ENCODE results near the gene SH3BGRL. TPM values are rescaled to one million over a fixed set of nuclear protein-coding genes. Genes with fewer than 3 reads are reported as not detected.
"Not testable (repeated sequence)": the region's sequence is repeated elsewhere in the genome, so short reads cannot be mapped to it uniquely, and the experiment has no call there.

SH3BGRL gene
- total RNA-seq, 1 donor from 2014 or later = 73.3 TPM

- DNase-seq = no peak
Observed at GRCh38 chrX:81259714-81260395, 58.0 kb downstream of the SH3BGRL start.

DNA sequence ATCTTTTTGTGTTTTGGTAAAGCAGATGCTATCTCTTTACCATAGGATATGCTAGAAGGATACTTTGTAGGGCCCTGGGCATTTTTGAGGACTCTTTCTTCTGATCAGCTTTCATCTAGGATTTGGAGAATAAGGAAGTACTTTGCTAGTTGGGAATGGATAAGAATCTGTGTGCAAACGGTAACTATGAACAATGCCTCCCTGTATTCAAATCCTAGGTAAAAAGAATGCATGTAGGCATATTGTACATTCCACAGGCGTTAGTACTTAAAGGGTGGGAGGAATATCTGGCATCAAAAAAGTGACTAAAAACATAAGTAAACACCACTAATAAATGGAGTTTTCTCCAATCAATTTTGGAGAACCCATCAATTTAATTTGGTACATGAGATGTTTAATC, 59.7 kb downstream of the SH3BGRL start:
- DNase-seq = no peak

DNA sequence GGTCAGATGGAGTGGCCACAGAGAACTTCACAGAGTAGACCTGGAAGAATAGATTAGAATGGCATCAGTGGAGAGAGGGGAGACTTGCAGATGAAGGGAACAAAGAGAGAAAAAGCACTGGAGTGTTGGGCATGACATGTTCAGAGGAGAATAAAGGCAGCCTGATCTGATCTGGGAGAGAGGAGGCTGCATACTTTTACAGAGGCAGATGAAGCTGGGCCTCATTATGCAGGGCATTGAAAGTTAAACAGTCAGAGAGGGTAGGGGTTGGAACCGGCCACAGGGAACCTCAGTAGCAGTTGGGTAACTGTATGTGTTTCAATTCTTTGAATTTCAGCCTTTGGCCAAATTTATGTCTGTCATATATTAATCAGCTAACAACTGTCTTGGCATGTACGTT, 61.2 kb downstream of the SH3BGRL start:
- DNase-seq = no peak

- no peak for DNase-seq
Observed at GRCh38 chrX:81278616-81279015, 76.7 kb downstream of the SH3BGRL start.

GRCh38 chrX:81280148-81280547, 78.2 kb downstream of the SH3BGRL start:
- DNase-seq = no peak

- no peak for DNase-seq
Observed at GRCh38 chrX:81286075-81286474, 84.2 kb downstream of the SH3BGRL start.

DNA sequence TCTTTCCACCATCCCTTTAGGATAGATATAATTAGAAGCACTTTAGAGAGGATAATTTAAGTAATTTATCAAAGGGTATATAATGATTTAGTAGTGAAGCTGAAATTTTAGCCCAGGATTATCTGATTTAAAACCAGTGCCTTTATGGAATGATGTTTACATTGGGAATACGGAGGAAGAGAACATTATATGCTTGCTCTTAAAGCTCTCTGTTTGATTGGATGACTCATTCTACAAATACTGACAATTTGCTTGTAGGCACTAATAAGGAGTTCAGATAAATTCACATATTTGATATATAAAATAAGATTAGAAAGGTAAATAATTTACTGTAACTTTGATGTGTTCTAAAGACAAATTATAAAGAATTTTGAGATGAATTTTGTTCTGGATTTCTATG, 84.7 kb downstream of the SH3BGRL start:
- no peak for DNase-seq

DNA sequence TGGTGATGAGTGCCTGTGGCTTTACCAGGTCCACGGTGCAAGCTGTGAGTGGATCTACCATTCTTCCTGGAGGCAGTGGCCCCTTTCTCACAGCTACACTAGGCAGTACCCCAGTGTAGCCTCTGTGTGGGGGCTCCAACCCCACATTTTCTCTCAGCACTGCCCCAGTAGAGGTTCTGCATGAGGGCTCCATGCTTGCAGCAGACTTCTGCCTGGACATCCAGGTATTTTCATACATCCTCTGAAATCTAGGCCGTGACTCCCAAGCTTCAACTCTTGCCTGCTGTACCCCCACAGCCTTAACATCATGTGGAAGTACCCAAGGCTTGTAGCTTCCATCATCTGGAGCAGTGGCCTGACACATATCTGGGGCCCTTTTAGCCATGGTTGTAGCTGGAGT, 90.1 kb downstream of the SH3BGRL start:
- no peak for DNase-seq

DNA sequence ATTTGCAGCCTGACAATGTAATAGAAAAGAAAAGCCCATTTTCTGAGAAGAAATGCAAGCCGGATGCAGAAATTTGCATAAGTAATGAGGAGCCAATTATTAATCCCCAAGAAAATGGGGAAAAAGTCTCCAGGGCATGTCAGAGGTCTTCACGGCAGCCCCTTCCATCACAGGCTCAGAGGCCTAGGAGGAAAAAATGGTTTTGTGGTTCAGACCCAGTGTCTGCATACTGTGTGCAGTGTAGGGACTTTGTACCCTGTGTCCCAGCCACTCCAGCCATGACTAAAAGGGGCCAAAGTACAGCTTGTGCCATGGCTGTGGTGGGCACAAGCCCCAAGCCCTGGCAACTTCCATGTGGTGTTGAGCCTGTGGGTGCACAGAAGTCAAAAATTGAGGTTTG, 92.2 kb downstream of the SH3BGRL start:
- DNase-seq = no peak

DNA sequence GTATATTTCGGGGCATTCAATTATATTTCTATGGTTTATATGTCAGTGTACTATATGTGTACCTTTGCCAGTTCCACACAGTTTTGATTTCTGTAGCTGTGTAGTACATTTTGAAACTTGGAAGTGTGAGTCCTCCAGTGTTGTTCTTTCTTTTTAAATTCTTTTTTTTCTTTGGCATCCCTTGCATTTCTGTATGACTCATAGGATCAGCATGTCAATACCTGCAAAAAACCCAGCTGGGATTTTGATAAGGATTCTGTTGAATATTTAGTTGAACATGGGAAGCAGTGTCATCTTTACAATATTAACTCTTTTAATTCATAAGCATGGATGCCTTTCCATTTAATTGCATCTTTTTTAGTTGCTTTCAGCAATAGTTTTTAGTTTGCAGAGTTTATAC, 100.0 kb downstream of the SH3BGRL start:
- no peak for DNase-seq

DNA sequence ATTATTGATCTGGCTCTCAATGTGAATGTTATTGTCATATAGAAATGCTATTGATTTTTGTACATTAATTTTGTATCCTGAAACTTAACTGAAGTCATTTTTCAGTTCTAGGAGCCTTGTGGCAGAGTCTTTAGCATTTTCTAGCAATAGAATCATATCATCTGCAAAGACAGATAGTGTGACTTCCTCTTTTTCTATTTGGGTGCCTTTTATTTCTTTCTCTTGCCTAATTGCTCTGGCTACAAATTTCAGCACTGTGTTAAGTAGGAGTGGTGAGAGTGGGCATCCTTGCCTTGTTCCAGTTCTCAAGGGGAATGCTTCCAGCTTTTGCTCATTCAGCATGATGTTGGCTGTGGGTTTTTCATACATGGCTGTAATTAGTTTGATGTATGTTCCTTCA, 102.7 kb downstream of the SH3BGRL start:
- DNase-seq = no peak

DNA sequence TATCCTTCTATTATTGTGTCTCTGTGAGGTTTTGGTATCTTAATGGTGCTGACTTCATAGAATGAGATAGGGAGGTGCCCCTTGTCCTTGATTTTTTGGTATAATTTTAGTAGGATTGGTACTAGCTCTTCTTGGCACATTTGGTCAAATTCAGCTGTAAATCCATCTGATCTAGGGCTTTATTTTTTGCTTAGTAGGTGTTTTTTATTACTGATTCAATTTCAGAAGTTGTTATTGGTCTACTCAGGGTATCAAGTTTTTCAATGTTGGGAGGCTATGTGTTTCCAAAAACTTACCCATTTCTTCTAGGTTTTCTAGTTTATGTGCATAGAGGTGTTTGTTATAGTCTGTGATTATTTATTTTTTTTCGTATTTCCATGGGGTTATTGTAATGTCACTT, 103.3 kb downstream of the SH3BGRL start:
- no peak for DNase-seq

DNA sequence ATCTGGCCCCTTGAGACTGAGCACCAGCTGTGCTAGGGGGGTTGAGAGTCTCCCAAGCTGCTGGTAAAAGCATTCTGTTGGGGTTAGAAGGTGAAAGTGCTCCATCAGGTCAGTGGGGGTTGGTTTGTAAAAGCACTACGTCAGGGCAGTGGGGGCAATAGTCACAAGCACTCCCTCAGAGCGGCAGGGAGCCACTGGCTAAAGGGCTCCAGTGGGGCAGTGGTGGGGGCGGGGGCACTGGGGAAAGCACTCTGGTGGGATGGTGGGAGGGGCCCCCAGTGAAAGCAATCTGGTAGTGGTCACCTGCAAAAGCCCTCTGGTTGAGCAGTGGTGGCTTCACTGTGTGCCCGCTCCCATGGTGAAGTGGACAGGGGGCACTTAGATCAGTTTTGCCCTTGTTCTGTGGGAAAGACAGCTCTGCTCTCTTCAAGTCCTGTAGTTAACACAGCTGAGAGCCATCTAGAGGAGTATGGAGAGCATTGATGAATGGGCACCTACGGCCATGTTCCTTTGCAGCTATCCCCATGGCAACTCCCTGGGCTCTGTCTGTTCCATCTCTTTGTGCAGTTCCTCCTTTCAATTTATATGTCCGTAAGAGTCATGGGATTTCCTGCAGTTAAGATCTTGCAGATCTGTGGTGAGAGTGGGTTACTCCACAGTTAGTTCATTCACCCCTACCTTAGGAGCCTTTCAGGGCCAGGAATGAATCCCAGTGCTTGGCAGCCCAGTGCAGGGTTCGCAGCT, 106.4 kb downstream of the SH3BGRL start:
- no peak for DNase-seq

DNA sequence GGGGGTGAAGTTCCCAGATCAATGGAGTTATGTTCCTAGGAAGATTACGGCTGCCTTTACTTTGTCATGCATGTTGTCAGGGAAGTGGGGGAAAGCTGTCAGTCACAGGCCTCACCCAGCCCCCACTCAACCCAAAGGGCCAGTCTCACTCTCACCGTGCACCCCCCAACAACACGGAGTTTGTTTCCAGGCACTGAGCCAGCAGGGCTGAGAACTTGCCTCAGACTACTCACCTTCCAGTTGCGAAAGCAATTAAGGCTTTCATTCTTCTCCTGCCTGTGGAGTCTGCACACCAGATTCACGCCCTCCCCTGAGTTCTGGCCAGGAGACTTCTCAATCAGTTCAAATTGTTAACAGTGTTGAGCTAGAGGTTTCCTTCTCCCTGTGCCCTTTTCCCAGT, 114.3 kb downstream of the SH3BGRL start:
- DNase-seq = no peak

DNA sequence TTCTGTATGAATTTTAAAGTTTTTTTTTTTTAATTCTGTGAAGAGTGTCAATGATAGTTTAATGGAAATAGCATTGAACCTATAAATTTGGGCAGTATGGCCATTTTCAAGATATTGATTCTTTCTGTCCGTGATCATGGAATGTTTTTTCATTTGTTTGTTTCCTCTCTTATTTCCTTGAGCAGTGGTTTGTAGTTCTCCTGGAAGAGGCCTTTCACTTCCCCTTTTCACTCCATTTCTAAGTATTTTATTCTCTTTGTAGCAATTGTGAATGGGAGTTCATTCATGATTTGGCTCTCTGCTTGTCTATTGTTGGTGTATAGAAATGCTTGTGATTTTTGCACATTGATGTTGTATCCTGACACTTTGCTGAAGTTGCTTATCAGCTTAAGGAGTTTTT, 129.8 kb downstream of the SH3BGRL start:
- not testable (repeated sequence) for DNase-seq

DNA sequence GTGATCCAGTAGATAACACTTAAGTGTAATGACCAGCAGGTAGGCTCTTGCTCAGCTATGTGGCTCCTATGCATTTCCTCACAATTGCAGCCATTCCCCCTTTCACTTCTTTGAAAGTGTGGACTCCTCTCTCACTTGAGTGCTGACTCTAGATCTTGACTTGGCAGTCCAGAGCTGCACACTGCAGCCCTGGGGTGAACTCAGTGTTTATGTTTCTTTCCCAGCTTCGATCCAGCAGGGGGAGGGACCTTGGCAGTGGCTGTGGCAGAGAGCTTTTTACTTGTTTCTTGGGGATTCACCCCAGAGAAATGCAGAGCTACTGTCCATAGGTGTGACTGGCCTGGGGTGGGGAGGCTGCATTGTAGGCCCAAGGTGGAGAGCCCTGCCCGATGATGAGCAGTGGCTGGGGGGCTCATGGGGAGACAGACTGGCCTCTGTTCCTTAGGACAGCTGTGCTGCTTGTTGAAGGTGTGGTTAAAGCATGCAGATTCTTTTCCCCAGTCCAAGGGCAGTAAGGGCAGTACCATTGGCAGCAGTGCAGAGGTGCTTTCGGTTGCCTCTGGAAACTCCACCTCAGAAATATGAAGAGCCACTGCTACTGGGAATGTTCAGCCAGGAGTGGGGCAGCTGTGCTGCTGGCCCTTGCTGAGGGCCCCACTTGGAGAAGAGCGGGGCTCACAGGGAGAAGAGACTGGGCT, 134.7 kb downstream of the SH3BGRL start:
- no peak for DNase-seq

- DNase-seq = no peak
Observed at GRCh38 chrX:81337805-81338204, 135.9 kb downstream of the SH3BGRL start.

- no peak for DNase-seq
Observed at GRCh38 chrX:81338924-81339323, 137.0 kb downstream of the SH3BGRL start.

DNA sequence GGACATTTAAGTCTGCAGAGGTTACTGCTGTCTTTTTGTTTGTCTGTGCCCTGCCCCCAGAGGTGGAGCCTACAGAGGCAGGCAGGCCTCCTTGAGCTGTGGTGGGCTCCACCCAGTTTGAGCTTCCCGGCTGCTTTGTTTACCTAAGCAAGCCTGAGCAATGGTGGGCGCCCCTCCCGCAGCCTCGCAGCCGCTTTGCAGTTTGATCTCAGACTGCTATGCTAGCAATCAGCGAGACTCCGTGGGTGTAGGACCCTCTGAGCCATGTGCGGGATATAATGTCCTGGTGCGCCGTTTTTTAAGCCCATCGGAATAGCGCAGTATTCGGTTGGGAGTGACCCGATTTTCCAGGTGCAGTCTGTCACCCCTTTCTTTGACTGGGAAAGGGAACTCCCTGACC, 143.4 kb downstream of the SH3BGRL start:
- DNase-seq = not testable (repeated sequence)
